ENCODE data around the gene ZBTB47. TPM values are rescaled to one million over a fixed set of nuclear protein-coding genes. Genes with fewer than 3 reads are reported as not detected.

The ZBTB47 gene
- total RNA-seq, 1 donor from 2014 or later: 20.5 TPM

- H3K4me1 Mint-ChIP-seq (ENCODE audit: unreplicated experiment): peaks cover 23% of the 10 kb centered on the region
- no peak overlapping the region for H3K27ac Mint-ChIP-seq (ENCODE audit: unreplicated experiment)
- H3K4me3 Mint-ChIP-seq (ENCODE audit: unreplicated experiment): no peak overlapping the region
- H3K9me3 Mint-ChIP-seq (ENCODE audit: unreplicated experiment): no peaks in the 10 kb centered on the region
- H3K36me3 Mint-ChIP-seq (ENCODE audit: low read depth, unreplicated experiment): peaks cover 13% of the 10 kb centered on the region
- peaks cover 28% of the 10 kb centered on the region for H3K27me3 Mint-ChIP-seq (ENCODE audit: unreplicated experiment)
- TF ChIP-seq CTCF (IDR thresholded peaks at IDR 0.05; ENCODE audit: unreplicated experiment): no peak
- DNase-seq (ENCODE audit: low spot score): no peak
Observed at GRCh38 chr3:42657675-42658074, 4.2 kb downstream of the ZBTB47 start.

- Mint-ChIP-seq H3K9me3 (ENCODE audit: unreplicated experiment) (no peaks in the 10 kb centered on the region), H3K4me1 (ENCODE audit: unreplicated experiment) (peaks cover 19% of the 10 kb centered on the region), H3K27ac (ENCODE audit: unreplicated experiment) (no peak overlapping the region), H3K36me3 (ENCODE audit: low read depth, unreplicated experiment) (peaks cover 13% of the 10 kb centered on the region), H3K4me3 (ENCODE audit: unreplicated experiment) (no peak overlapping the region), H3K27me3 (ENCODE audit: unreplicated experiment) (peaks cover 26% of the 10 kb centered on the region)
- DNase-seq (ENCODE audit: low spot score): no peak
- TF ChIP-seq CTCF (IDR thresholded peaks at IDR 0.05; ENCODE audit: unreplicated experiment): no peak
Observed at GRCh38 chr3:42658091-42658770, 4.7 kb downstream of the ZBTB47 start.

GRCh38 chr3:42658771-42659390 is 5.4 kb downstream of the ZBTB47 start:
- Mint-ChIP-seq H3K4me3 (ENCODE audit: unreplicated experiment) (no peak overlapping the region), H3K27ac (ENCODE audit: unreplicated experiment) (no peak overlapping the region), H3K9me3 (ENCODE audit: unreplicated experiment) (no peaks in the 10 kb centered on the region), H3K4me1 (ENCODE audit: unreplicated experiment) (peaks cover 18% of the 10 kb centered on the region), H3K27me3 (ENCODE audit: unreplicated experiment) (peaks cover 26% of the 10 kb centered on the region), H3K36me3 (ENCODE audit: low read depth, unreplicated experiment) (peaks cover 13% of the 10 kb centered on the region)
- no peak for TF ChIP-seq CTCF (IDR thresholded peaks at IDR 0.05; ENCODE audit: unreplicated experiment)
- no peak for DNase-seq (ENCODE audit: low spot score)

GRCh38 chr3:42659451-42660130 is 6.1 kb downstream of the ZBTB47 start:
- peaks cover 28% of the 10 kb centered on the region for H3K27me3 Mint-ChIP-seq (ENCODE audit: unreplicated experiment)
- H3K9me3 Mint-ChIP-seq (ENCODE audit: unreplicated experiment): no peaks in the 10 kb centered on the region
- peak overlapping the region; percentile 58 for H3K4me3 Mint-ChIP-seq (ENCODE audit: unreplicated experiment)
- peaks cover 13% of the 10 kb centered on the region for H3K36me3 Mint-ChIP-seq (ENCODE audit: low read depth, unreplicated experiment)
- DNase-seq (ENCODE audit: low spot score): no peak
- H3K4me1 Mint-ChIP-seq (ENCODE audit: unreplicated experiment): peaks cover 18% of the 10 kb centered on the region
- H3K27ac Mint-ChIP-seq (ENCODE audit: unreplicated experiment): no peak overlapping the region
- TF ChIP-seq CTCF (IDR thresholded peaks at IDR 0.05; ENCODE audit: unreplicated experiment): no peak
